GM08714 (cell line): ENCODE results near the gene ATG4A.

Source experiments
- H3K4me3 ChIP-seq: fragments of 200-500 bp; sonication (Bioruptor generic); 2 replicates; pipeline ENCODE4 v1.5.1; 2014; ENCODE audit warnings: mild to moderate bottlenecking, low read length, inconsistent platforms
- ZNF274 ChIP-seq: IDR thresholded peaks from 2 replicates; pipeline ENCODE4 v1.6.1; 2012; ENCODE audit warnings: mild to moderate bottlenecking, low read depth, low read length

ATG4A gene

GRCh38 chrX:108138814-108139702, 47.5 kb downstream of the ATG4A start:
- H3K4me3 ChIP-seq, result no peak overlapping the region
- no peak for TF ChIP-seq ZNF274

GRCh38 chrX:108148524-108148923, 56.9 kb downstream of the ATG4A start:
- TF ChIP-seq ZNF274, result no peak

GRCh38 chrX:108156082-108156481, 64.5 kb downstream of the ATG4A start:
- no peak overlapping the region for H3K4me3 ChIP-seq
- TF ChIP-seq ZNF274, result no peak

More at GRCh38 chrX:108148524-108148923, 56.9 kb downstream of the ATG4A start:
- no peak overlapping the region for H3K4me3 ChIP-seq

- H3K4me3 ChIP-seq, result no peak overlapping the region
- TF ChIP-seq ZNF274, result no peak
Measured at GRCh38 chrX:108156934-108157466, 65.4 kb downstream of the ATG4A start.

GRCh38 chrX:108157628-108158027, 66.0 kb downstream of the ATG4A start:
- no peak overlapping the region for H3K4me3 ChIP-seq
- no peak for TF ChIP-seq ZNF274

GRCh38 chrX:108159028-108159670, 67.6 kb downstream of the ATG4A start:
- no peak for TF ChIP-seq ZNF274
- no peak overlapping the region for H3K4me3 ChIP-seq

GRCh38 chrX:108160309-108160708, 68.7 kb downstream of the ATG4A start:
- no peak overlapping the region for H3K4me3 ChIP-seq
- TF ChIP-seq ZNF274, result no peak

- no peak overlapping the region for H3K4me3 ChIP-seq
- no peak for TF ChIP-seq ZNF274
Measured at GRCh38 chrX:108162265-108162664, 70.7 kb downstream of the ATG4A start.

GRCh38 chrX:108163333-108164082, 71.9 kb downstream of the ATG4A start:
- no peak for TF ChIP-seq ZNF274
- no peak overlapping the region for H3K4me3 ChIP-seq

- no peak for TF ChIP-seq ZNF274
- H3K4me3 ChIP-seq, result no peak overlapping the region
Measured at GRCh38 chrX:108165383-108166111, 74.0 kb downstream of the ATG4A start.

- no peak overlapping the region for H3K4me3 ChIP-seq
- TF ChIP-seq ZNF274, result no peak
Measured at GRCh38 chrX:108167211-108167872, 75.8 kb downstream of the ATG4A start.

- TF ChIP-seq ZNF274, result no peak
Measured at GRCh38 chrX:108168961-108169740, 77.6 kb downstream of the ATG4A start.

More at GRCh38 chrX:108168961-108169740, 77.6 kb downstream of the ATG4A start:
- H3K4me3 ChIP-seq, result no peak overlapping the region
